ENCODE results near the gene SPATA17.
"Not testable (repeated sequence)": the region's sequence is repeated elsewhere in the genome, so short reads cannot be mapped to it uniquely, and the experiment has no call there.

Gene SPATA17

GRCh38 chr1:217674028-217674729 lies 43.0 kb downstream of the SPATA17 start:
- DNase-seq (ENCODE audit: low spot score) = peak; percentile 58

GRCh38 chr1:217681806-217682205 lies 50.7 kb downstream of the SPATA17 start:
- no peak for DNase-seq (ENCODE audit: low spot score)

- no peak for DNase-seq (ENCODE audit: low spot score)
Observed at GRCh38 chr1:217687511-217687910, 56.4 kb downstream of the SPATA17 start.

- not testable (repeated sequence) for DNase-seq (ENCODE audit: low spot score)
Observed at GRCh38 chr1:217696140-217696539, 65.0 kb downstream of the SPATA17 start.

GRCh38 chr1:217703326-217703725 lies 72.2 kb downstream of the SPATA17 start:
- DNase-seq (ENCODE audit: low spot score) = no peak

- no peak for DNase-seq (ENCODE audit: low spot score)
Observed at GRCh38 chr1:217712925-217713597, 81.9 kb downstream of the SPATA17 start.

- no peak for DNase-seq (ENCODE audit: low spot score)
Observed at GRCh38 chr1:217715681-217716080, 84.5 kb downstream of the SPATA17 start.

GRCh38 chr1:217717959-217718358 lies 86.8 kb downstream of the SPATA17 start:
- DNase-seq (ENCODE audit: low spot score) = no peak

GRCh38 chr1:217718873-217719272 lies 87.7 kb downstream of the SPATA17 start:
- no peak for DNase-seq (ENCODE audit: low spot score)

- DNase-seq (ENCODE audit: low spot score) = no peak
Observed at GRCh38 chr1:217721692-217722091, 90.5 kb downstream of the SPATA17 start.

- no peak for DNase-seq (ENCODE audit: low spot score)
Observed at GRCh38 chr1:217734973-217735372, 103.8 kb downstream of the SPATA17 start.

GRCh38 chr1:217747156-217747769 lies 116.1 kb downstream of the SPATA17 start:
- no peak for DNase-seq (ENCODE audit: low spot score)

GRCh38 chr1:217769768-217770167 lies 138.6 kb downstream of the SPATA17 start:
- DNase-seq (ENCODE audit: low spot score) = no peak

- DNase-seq (ENCODE audit: low spot score) = no peak
Observed at GRCh38 chr1:217770918-217771317, 139.8 kb downstream of the SPATA17 start.

- DNase-seq (ENCODE audit: low spot score) = no peak
Observed at GRCh38 chr1:217776693-217777092, 145.5 kb downstream of the SPATA17 start.

GRCh38 chr1:217781056-217781455 lies 149.9 kb downstream of the SPATA17 start:
- DNase-seq (ENCODE audit: low spot score) = no peak

GRCh38 chr1:217791091-217791490 lies 159.9 kb downstream of the SPATA17 start:
- DNase-seq (ENCODE audit: low spot score) = no peak

GRCh38 chr1:217805792-217806191 lies 174.6 kb downstream of the SPATA17 start:
- DNase-seq (ENCODE audit: low spot score) = no peak

GRCh38 chr1:217812175-217812574 lies 181.0 kb downstream of the SPATA17 start:
- DNase-seq (ENCODE audit: low spot score) = no peak

GRCh38 chr1:217813031-217813430 lies 181.9 kb downstream of the SPATA17 start:
- no peak for DNase-seq (ENCODE audit: low spot score)

GRCh38 chr1:217837691-217838090 lies 206.5 kb downstream of the SPATA17 start:
- no peak for DNase-seq (ENCODE audit: low spot score)

GRCh38 chr1:217839161-217839560 lies 208.0 kb downstream of the SPATA17 start:
- DNase-seq (ENCODE audit: low spot score) = no peak

GRCh38 chr1:217846733-217847132 lies 215.6 kb downstream of the SPATA17 start:
- DNase-seq (ENCODE audit: low spot score) = no peak
